Lower leg skin (tissue), 4 donors: ENCODE measurements around the gene TSPAN33. TPM values are rescaled to one million over a fixed set of nuclear protein-coding genes. Genes with fewer than 3 reads are reported as not detected.
A peak's percentile ranks its signal among the peaks of the same experiment; 100 is the strongest.
"Not testable (repeated sequence)": the region's sequence is repeated elsewhere in the genome, so short reads cannot be mapped to it uniquely, and the experiment has no call there.

Experiments
- DNase-seq, 2 donors: peaks; one replicate each; pipeline ENCODE4 v3.0.0-alpha.2; 2019; ENCODE audit warnings: low spot score in 2 of 2
- H3K4me3 ChIP-seq: fragments of 200-600 bp; sonication (generic); 2 replicates; pipeline ENCODE4 v1.5.1; 2017; ENCODE audit warnings: mild to moderate bottlenecking, low read depth; ENCODE audit not compliant: poor library complexity, severe bottlenecking
- POLR2A ChIP-seq, 2 donors: fragments of 450-650 bp; IDR thresholded peaks; one replicate each; pipeline ENCODE4 v1.6.1; 2016 to 2017; ENCODE audit warnings: antibody characterized with exemption in 2 of 2, mild to moderate bottlenecking in 1 of 2, moderate library complexity in 1 of 2
- WGBS, 2 donors: methylation state at CpG; one replicate each; pipeline ENCODE4 v1.1.5; 2018; 5-methylcytosine and 5-hydroxymethylcytosine counted together
- intact Hi-C: fragments of 100-400 bp; cut with DNase I; formaldehyde crosslinking; loops from one replicate; pipeline ENCODE4 v1.15.0; 2023; ENCODE audit warnings: low total_unique reads
- total RNA-seq, 4 donors: library from RNA; depleted of rRNA; stranded (reverse); fragments of >200 nt; gene quantifications; one replicate each; pipeline ENCODE4 v1.1.0, GENCODE V29; 2016
- TF ChIP-seq, protein P1 (sequence below), 3 donors: fragments of 450-650 bp; IDR thresholded peaks; one replicate each; pipeline ENCODE4 v1.5.1; 2016; ENCODE audit warnings: antibody characterized with exemption in 3 of 3, mild to moderate bottlenecking in 3 of 3, moderate library complexity in 2 of 3

Gene TSPAN33
- total RNA-seq, 4 donors from 2014 or later: 7.4 to 13.4 (median 9.9) TPM

GRCh38 chr7:129218514-129219062 is 74.1 kb downstream of the TSPAN33 start:
- WGBS, 2 donors: 14 to 15% methylated on average over 9 of the region's 9 CpGs
- peak; percentile 86 to 96 for DNase-seq
- no peak overlapping the region for H3K4me3 ChIP-seq
- TF ChIP-seq, protein P1, sequence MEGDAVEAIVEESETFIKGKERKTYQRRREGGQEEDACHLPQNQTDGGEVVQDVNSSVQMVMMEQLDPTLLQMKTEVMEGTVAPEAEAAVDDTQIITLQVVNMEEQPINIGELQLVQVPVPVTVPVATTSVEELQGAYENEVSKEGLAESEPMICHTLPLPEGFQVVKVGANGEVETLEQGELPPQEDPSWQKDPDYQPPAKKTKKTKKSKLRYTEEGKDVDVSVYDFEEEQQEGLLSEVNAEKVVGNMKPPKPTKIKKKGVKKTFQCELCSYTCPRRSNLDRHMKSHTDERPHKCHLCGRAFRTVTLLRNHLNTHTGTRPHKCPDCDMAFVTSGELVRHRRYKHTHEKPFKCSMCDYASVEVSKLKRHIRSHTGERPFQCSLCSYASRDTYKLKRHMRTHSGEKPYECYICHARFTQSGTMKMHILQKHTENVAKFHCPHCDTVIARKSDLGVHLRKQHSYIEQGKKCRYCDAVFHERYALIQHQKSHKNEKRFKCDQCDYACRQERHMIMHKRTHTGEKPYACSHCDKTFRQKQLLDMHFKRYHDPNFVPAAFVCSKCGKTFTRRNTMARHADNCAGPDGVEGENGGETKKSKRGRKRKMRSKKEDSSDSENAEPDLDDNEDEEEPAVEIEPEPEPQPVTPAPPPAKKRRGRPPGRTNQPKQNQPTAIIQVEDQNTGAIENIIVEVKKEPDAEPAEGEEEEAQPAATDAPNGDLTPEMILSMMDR (IDR thresholded peaks at IDR 0.05): peak in 1 of 3 donors; percentile 91
- no peak for TF ChIP-seq POLR2A (IDR thresholded peaks at IDR 0.05)
- intact Hi-C loops: loop anchor here (10.0 kb wide), 2 partner anchors 56 to 146 kb away; no protein-coding TSS in a partner anchor

GRCh38 chr7:129219166-129219565 is 74.7 kb downstream of the TSPAN33 start:
- 80 to 92% methylated on average over 4 of the region's 4 CpGs for WGBS, 2 donors
- intact Hi-C loops: loop anchor here (10.0 kb wide), 2 partner anchors 56 to 146 kb away; no protein-coding TSS in a partner anchor
- not testable (repeated sequence) for H3K4me3 ChIP-seq
- DNase-seq: peak in 1 of 2 donors; percentile 40

Other genes starting within 250 kb of the TSPAN33 start
- under 1 TPM in 3 of 4 donors, not detected in 1; 0.07 to 0.68 (median 0.21) TPM for gene KCP, start 234.0 kb upstream of the TSPAN33 start, total RNA-seq
- 10 to 100 TPM; 13.5 to 23.4 (median 15.6) TPM for gene IRF5, start 206.8 kb upstream of the TSPAN33 start, total RNA-seq
- gene TNPO3, start 89.6 kb upstream of the TSPAN33 start, total RNA-seq: 10 to 100 TPM; 26.7 to 36.7 (median 31.0) TPM
- 10 to 100 TPM in 3 of 4 donors, 1 to 10 TPM in 1; 9.7 to 19.4 (median 14.7) TPM for gene SMO, start 43.9 kb downstream of the TSPAN33 start, total RNA-seq
- gene AHCYL2, start 80.3 kb downstream of the TSPAN33 start, total RNA-seq: 10 to 100 TPM; 31.1 to 45.8 (median 39.2) TPM